Measurements from ENCODE around the gene JDP2.

JDP2 gene

DNA sequence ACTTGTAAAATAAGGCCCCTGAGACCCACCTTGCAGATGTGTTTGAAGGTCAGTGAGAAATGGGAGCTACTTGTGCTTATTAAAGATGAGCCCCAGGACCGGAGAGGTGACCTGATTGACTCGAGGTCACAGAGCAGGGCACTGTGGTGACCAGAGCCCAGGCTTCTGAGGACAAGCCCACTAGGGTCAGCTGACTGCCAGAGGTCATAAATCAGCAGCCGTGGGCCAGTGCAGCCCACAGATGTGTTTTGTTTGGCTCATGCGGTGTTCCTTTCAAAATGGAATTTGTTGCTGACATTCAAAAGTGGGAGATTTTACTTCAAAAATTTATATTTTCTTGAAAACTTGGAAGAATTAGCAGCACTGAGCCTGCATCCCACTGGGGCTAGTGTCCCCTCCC lies 24.5 kb downstream of the JDP2 start:
- peak overlapping the region in 10 of 11 experiments; percentile 3 to 60 (median 49); a peak in 17 of 22 replicates for H3K4me2 ChIP-seq
- H3K9ac ChIP-seq: peak overlapping the region in 8 of 11 experiments; percentile 5 to 49 (median 28); a peak in 10 of 22 replicates
- peaks cover 0 to 100% (median 84%) of the 10 kb centered on the region in 11 experiments; a peak in 16 of 22 replicates for H4K20me1 ChIP-seq
- peak overlapping the region in 2 of 11 experiments; percentile 48 to 57; a peak in 1 of 22 replicates for H3K27ac ChIP-seq
- no peaks in the 10 kb centered on the region for H3K9me3 ChIP-seq (replicated peaks in 1 of 11)
- no peaks in the 10 kb centered on the region for H3K27me3 ChIP-seq
- peaks cover 33 to 58% (median 46%) of the 10 kb centered on the region in 10 experiments for H3K4me1 ChIP-seq
- H3K36me3 ChIP-seq: peaks cover 0 to 96% (median 35%) of the 10 kb centered on the region in 11 experiments; a peak in 17 of 22 replicates
- no peak for TF ChIP-seq Cebpa-rat (IDR thresholded peaks at IDR 0.05)
- H3K4me3 ChIP-seq: no peak overlapping the region

DNA sequence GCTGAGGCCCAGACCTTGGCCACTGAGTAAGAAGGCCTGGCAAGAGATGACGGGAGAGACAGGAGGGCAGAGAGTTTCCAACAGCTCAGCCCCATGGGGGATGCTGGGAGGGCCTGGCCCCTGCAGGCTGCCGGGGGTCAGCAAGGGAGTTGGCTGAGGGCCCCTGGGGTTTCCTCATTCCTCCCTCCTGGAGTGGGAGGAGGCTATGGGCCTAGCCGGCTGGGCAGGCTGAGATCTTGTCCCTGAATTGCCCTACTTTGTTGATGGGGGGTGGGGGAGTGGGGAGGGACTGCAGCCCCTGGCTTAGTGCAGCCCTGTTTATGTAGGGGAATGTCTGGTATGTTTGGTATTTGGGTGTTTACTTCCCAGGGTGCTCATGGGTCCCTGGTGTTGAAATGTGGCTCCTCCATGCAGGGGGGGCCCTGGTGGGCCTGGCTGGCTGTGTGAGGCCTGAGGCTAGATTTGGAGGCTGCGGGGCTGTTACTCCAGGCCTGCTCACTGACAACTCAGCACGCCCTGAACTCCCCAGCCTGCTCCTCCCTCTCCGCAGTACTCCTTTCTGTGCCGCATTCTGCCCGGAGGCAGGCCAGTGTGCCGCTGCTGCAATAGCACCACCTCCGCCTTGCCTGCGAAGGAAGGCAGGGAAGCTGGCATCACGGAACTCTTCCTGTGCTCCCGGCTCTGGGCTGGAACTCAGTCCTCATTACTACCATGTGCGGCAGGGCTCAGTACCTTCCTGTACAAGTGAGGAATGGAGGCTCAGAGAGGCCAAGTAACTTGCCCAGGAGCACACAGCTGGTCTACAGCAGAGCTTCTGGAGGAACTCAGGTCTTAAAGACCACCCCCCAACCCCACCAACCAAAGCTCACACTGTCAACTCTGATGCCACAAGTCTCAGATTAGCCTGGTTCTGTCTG lies 25.3 kb downstream of the JDP2 start:
- peaks cover 34 to 55% (median 40%) of the 10 kb centered on the region in 10 experiments for H3K4me1 ChIP-seq
- peak overlapping the region; percentile 12 to 60 (median 47); a peak in 20 of 22 replicates for H3K4me2 ChIP-seq
- peak overlapping the region; percentile 1 to 48 (median 23); a peak in 12 of 22 replicates for H3K9ac ChIP-seq
- peaks cover 0 to 96% (median 37%) of the 10 kb centered on the region in 11 experiments; a peak in 16 of 22 replicates for H3K36me3 ChIP-seq
- peaks cover 0 to 100% (median 92%) of the 10 kb centered on the region in 11 experiments; a peak in 16 of 22 replicates for H4K20me1 ChIP-seq
- no peaks in the 10 kb centered on the region for H3K27me3 ChIP-seq
- H3K9me3 ChIP-seq (replicated peaks in 1 of 11): no peaks in the 10 kb centered on the region
- peak overlapping the region in 8 of 11 experiments; percentile 16 to 57 (median 38); a peak in 15 of 22 replicates for H3K27ac ChIP-seq
- no peak overlapping the region for H3K4me3 ChIP-seq
- TF ChIP-seq Cebpa-rat (IDR thresholded peaks at IDR 0.05): no peak

DNA sequence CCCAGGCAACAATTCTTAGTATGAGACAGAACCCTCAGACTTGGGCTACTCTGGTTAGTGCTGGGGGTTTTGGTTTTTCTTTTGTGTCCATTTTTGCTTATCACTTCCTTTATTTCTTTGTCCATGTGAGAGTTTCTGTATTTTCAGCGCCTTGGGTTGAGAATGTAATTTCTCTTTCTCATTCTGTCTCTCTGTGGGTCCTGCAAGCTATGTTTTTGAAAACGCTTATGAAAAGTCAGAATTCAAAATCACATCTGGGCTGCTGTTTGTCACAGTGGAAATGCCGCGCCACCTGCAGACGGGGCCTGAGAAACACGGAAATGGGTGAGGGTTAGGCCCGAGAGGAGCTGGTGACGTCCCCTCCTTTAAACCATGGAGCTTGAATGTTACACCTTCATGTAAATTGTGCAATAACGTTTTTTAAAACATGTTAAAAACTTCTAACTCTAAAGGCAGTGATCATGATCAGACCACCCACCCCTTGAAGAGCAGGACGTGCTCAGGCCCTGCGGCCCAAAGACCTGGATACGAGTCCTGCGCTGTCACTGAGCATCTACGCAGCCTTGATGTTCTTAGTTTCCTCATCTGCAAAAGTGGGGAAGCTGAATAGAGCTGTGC lies 26.1 kb downstream of the JDP2 start:
- Histone ChIP-seq H4K20me1 (peaks cover 0 to 100% (median 92%) of the 10 kb centered on the region in 11 experiments; a peak in 17 of 22 replicates), H3K27ac (peak overlapping the region in 8 of 11 experiments; percentile 16 to 57 (median 38); a peak in 13 of 22 replicates), H3K9me3 (replicated peaks in 1 of 11) (no peaks in the 10 kb centered on the region), H3K4me3 (no peak overlapping the region), H3K36me3 (peaks cover 0 to 96% (median 30%) of the 10 kb centered on the region in 11 experiments; a peak in 15 of 22 replicates), H3K4me2 (peak overlapping the region; percentile 10 to 60 (median 46); a peak in 17 of 22 replicates), H3K9ac (peak overlapping the region in 8 of 11 experiments; percentile 1 to 48 (median 15); a peak in 6 of 22 replicates), H3K4me1 (peaks cover 39 to 61% (median 44%) of the 10 kb centered on the region in 10 experiments), H3K27me3 (no peaks in the 10 kb centered on the region)
- TF ChIP-seq Cebpa-rat (IDR thresholded peaks at IDR 0.05): peak in 5 of 11 experiments; percentile 17 to 85 (median 51); a peak in 5 of 22 replicates

DNA sequence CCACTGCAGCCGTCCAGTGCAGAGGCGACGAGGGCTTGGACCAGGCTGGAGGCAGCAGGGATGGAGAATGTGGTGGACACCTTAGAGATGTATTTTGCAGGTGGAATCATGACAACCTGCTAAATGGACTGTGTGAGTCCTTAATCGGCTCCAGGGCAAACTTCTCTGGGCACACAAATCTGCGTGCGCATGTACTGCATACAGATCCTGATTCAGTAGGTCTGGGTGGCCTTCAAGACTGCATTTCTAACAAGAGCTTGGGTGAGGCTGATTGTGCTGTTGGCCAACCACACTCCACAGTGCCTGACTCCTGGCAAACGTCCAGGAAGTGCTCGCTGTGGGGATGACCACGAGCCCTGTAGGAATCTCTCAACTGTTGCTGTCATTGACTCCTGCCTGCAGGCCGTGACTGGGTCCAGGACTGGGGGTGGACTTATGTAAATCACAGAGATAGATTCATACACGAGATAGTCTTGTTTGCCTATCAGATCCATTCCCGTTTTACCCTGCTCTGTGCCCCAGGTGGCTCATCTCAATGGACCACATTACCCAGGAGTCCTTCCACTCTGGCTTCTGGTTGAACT lies 27.2 kb downstream of the JDP2 start:
- H3K4me3 ChIP-seq: no peak overlapping the region
- peaks cover 10 to 100% (median 93%) of the 10 kb centered on the region in 11 experiments; a peak in 18 of 22 replicates for H4K20me1 ChIP-seq
- H3K4me2 ChIP-seq: 0 out of 22 replicates have a peak overlapping the region, but pooled peaks of 1 of the 11 experiments have one; percentile 10
- H3K9me3 ChIP-seq (replicated peaks in 1 of 11): no peaks in the 10 kb centered on the region
- peaks cover 42 to 66% (median 54%) of the 10 kb centered on the region in 10 experiments for H3K4me1 ChIP-seq
- H3K36me3 ChIP-seq: peaks cover 0 to 96% (median 35%) of the 10 kb centered on the region in 11 experiments; a peak in 16 of 22 replicates
- H3K9ac ChIP-seq: peak overlapping the region in 2 of 11 experiments; percentile 8 to 16; a peak in 2 of 22 replicates
- H3K27ac ChIP-seq: no peak overlapping the region
- H3K27me3 ChIP-seq: no peaks in the 10 kb centered on the region
- TF ChIP-seq Cebpa-rat (IDR thresholded peaks at IDR 0.05): no peak

DNA sequence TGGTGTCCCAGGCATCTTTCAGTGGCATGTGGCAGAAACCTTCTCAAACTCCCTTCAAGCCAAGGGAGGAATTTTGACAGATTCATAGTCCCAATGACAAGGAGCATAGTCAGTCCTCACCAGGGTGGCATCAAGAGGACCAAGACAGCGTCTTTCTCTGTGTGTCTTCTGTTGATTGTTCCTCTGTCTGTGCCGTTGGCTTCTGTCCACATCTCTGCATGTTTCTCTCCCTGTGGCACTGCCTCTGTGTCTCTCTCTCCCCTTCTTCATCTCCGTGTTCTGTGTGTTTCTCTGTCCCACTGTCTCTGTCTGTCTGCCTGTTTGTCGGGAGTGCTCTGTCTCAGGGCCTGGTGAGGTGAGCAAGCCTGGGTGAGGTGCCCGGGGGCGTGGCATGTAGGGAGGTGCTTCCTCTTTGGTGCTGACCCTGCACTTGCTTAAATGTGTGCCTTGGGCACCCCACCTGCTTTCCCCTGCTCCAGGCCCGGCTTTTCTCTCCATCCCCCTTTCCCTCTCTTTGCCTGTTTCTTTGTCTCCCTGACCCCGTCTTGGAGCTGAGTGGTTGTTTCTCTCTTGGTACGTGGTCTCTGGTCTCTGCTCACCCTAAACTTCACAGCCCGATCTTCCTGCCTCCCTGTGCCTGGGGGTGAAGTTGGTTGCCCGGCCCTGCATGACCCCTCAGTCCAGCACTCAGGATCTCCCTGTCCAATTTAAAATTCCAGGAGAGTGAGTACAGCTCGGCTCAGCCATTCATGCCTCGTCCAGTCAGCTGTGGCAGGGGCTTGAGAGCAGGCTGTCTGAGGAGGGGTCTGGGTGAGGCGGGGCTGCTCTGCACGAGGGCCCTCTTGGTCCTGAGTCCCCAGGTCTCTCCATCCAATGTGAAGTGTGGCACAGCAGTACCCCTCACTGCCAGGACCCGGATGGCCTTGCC lies 28.5 kb downstream of the JDP2 start:
- Histone ChIP-seq H3K9ac (peak overlapping the region in 1 of 11 experiments; percentile 8; a peak in 1 of 22 replicates), H3K4me1 (peaks cover 41 to 74% (median 63%) of the 10 kb centered on the region in 10 experiments), H3K4me2 (no peak overlapping the region), H4K20me1 (peaks cover 13 to 100% (median 95%) of the 10 kb centered on the region in 11 experiments; a peak in 18 of 22 replicates), H3K36me3 (peaks cover 4 to 96% (median 32%) of the 10 kb centered on the region in 11 experiments; a peak in 18 of 22 replicates), H3K4me3 (no peak overlapping the region), H3K9me3 (replicated peaks in 1 of 11) (no peaks in the 10 kb centered on the region), H3K27ac (no peak overlapping the region), H3K27me3 (no peaks in the 10 kb centered on the region)
- no peak for TF ChIP-seq Cebpa-rat (IDR thresholded peaks at IDR 0.05)

DNA sequence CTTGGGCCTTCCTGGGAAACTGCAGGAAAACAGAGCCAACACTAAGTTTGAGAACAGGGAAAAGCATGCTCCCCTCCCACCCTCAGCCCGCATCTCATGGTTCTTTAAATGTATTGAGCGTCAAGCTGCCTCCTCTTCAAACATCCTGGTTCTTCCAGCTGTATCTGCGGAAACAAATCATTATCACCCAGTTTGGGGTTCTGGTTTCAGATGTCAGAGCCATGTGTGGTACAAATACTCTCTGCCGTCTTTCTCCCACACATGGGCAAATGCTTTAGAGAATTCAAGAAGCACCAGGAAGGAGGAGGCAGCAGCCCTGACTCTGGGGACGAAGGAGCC lies 29.1 kb downstream of the JDP2 start:
- peaks cover 35 to 69% (median 64%) of the 10 kb centered on the region in 10 experiments for H3K4me1 ChIP-seq
- H3K4me3 ChIP-seq: no peak overlapping the region
- no peak overlapping the region for H3K9ac ChIP-seq
- H4K20me1 ChIP-seq: peaks cover 13 to 100% (median 95%) of the 10 kb centered on the region in 11 experiments; a peak in 18 of 22 replicates
- H3K9me3 ChIP-seq (replicated peaks in 1 of 11): no peaks in the 10 kb centered on the region
- H3K27me3 ChIP-seq: no peaks in the 10 kb centered on the region
- H3K27ac ChIP-seq: peak overlapping the region in 1 of 11 experiments; percentile 41; a peak in 1 of 22 replicates
- no peak for TF ChIP-seq Cebpa-rat (IDR thresholded peaks at IDR 0.05)
- H3K36me3 ChIP-seq: peaks cover 8 to 96% (median 35%) of the 10 kb centered on the region in 11 experiments; a peak in 19 of 22 replicates
- no peak overlapping the region for H3K4me2 ChIP-seq

DNA sequence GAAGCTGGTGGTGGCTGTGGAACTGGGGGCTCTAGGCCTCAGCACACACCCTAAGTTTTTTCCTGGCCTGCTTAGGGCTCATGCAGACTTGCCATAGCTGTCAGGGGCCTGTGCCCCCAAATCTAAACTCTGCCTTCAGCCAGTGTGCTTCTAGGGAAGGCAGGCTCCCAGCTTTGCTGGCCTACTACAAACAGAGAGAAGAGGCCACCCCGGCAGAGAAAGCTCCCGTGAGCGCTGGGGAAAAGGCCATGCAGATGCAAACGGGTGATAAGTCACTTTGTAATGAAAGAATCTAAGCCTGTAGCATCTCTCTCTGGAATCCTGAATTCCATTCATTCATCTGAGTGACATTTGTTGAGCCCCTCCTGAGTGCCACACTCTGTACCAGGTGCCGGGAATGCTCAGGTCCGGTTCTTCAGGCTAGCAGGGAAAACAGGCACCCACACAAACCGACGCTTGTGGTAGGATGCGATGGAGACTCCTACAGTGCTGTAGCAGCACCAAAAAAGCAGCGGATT lies 29.9 kb downstream of the JDP2 start:
- TF ChIP-seq Cebpa-rat (IDR thresholded peaks at IDR 0.05): no peak
- peaks cover 13 to 100% (median 89%) of the 10 kb centered on the region in 11 experiments; a peak in 18 of 22 replicates for H4K20me1 ChIP-seq
- no peak overlapping the region for H3K4me3 ChIP-seq
- H3K4me2 ChIP-seq: no peak overlapping the region
- H3K27me3 ChIP-seq: no peaks in the 10 kb centered on the region
- H3K27ac ChIP-seq: peak overlapping the region in 3 of 11 experiments; percentile 9 to 41 (median 31); a peak in 3 of 22 replicates
- peaks cover 14 to 96% (median 36%) of the 10 kb centered on the region in 11 experiments; a peak in 20 of 22 replicates for H3K36me3 ChIP-seq
- peaks cover 27 to 61% (median 56%) of the 10 kb centered on the region in 10 experiments for H3K4me1 ChIP-seq
- H3K9me3 ChIP-seq (replicated peaks in 1 of 11): no peaks in the 10 kb centered on the region
- 0 out of 22 replicates have a peak overlapping the region, but pooled peaks of 1 of the 11 experiments have one; percentile 10 for H3K9ac ChIP-seq

All from BLaER1 treated with 17β-estradiol and CSF1 and Interleukin-3, amounts not matched to agents 10 nM and 100 nM (cell line).